ENCODE data around the gene MAP3K12.

GRCh38 chr12:53505086-53505485 lies 5.8 kb upstream of the MAP3K12 start:
- TF ChIP-seq CTCF (IDR thresholded peaks at IDR 0.05; ENCODE audit: control extremely low read depth in 1 of 3, insufficient read depth in 1 of 3, low read depth in 1 of 3, low read length in 3 of 3) (no peak), POLR2AphosphoS5 (IDR thresholded peaks at IDR 0.05; ENCODE audit: low read depth, low read length) (no peak), EZH2 (IDR thresholded peaks at IDR 0.05; ENCODE audit: low read depth, low read length, severe bottlenecking) (no peak), SRF (IDR thresholded peaks at IDR 0.05; ENCODE audit: low read depth, low read length) (no peak), SAP30 (IDR thresholded peaks at IDR 0.05; ENCODE audit: insufficient read depth, insufficient replicate concordance, low read length) (no peak), JUN (IDR thresholded peaks at IDR 0.05; ENCODE audit: low read depth, low read length) (no peak), CREB1 (IDR thresholded peaks at IDR 0.05) (no peak), SIN3A (conservative IDR thresholded peaks at IDR 0.05 in 1 of 2, IDR thresholded peaks at IDR 0.05 in 1 of 2; ENCODE audit: low read depth in 1 of 2, low read length in 2 of 2) (no peak), RXRA (IDR thresholded peaks at IDR 0.05; ENCODE audit: insufficient read depth, low read depth, low read length) (no peak), ZNF274 (IDR thresholded peaks at IDR 0.05; ENCODE audit: borderline replicate concordance, extremely low read depth, low read length) (no peak), CEBPB (IDR thresholded peaks at IDR 0.05; ENCODE audit: low read depth, low read length) (no peak), MAX (IDR thresholded peaks at IDR 0.05) (no peak)
